H9 (cell line): ENCODE results near the gene SCN1B. TPM values are rescaled to one million over a fixed set of nuclear protein-coding genes. Genes with fewer than 3 reads are reported as not detected.

Experiments
- DNase-seq: peaks from one replicate; pipeline ENCODE4 v3.0.0-alpha.2; 2017
- H2AFZ ChIP-seq: one replicate; pipeline ENCODE4 v1.6.1; 2013; ENCODE audit warnings: mild to moderate bottlenecking, low read length, control low read depth, moderate library complexity
- H2AK5ac ChIP-seq: 2 replicates; pipeline ENCODE4 v1.6.1; 2013; ENCODE audit warnings: low read length, control low read depth, mixed read lengths; ENCODE audit not compliant: insufficient read length
- H2BK120ac ChIP-seq: one replicate; pipeline ENCODE4 v1.6.1; 2013; ENCODE audit warnings: low read depth, mild to moderate bottlenecking, low read length, control low read depth, inconsistent platforms; ENCODE audit not compliant: poor library complexity, severe bottlenecking
- H2BK12ac ChIP-seq: 2 replicates; pipeline ENCODE4 v1.6.1; 2013; ENCODE audit warnings: low read length, control low read depth, mixed read lengths, low read depth; ENCODE audit not compliant: insufficient read length
- H2BK15ac ChIP-seq: 2 replicates; pipeline ENCODE4 v1.6.1; 2013; ENCODE audit warnings: low read depth, low read length, control low read depth
- H2BK20ac ChIP-seq: one replicate; pipeline ENCODE4 v1.6.1; 2013; ENCODE audit warnings: low read depth, mild to moderate bottlenecking, low read length, control low read depth, inconsistent platforms; ENCODE audit not compliant: poor library complexity, severe bottlenecking
- H2BK5ac ChIP-seq: 2 replicates; pipeline ENCODE4 v1.6.1; 2013; ENCODE audit warnings: low read length, control low read depth, mixed read lengths; ENCODE audit not compliant: insufficient read length
- H3K14ac ChIP-seq: 2 replicates; pipeline ENCODE4 v1.6.1; 2013; ENCODE audit warnings: low read length, control low read depth; ENCODE audit not compliant: insufficient read depth
- H3K18ac ChIP-seq: 2 replicates; pipeline ENCODE4 v1.6.1; 2013; ENCODE audit warnings: low read depth, mild to moderate bottlenecking, mixed read lengths, low read length, control low read depth; ENCODE audit not compliant: insufficient read length
- H3K23ac ChIP-seq: 2 replicates; pipeline ENCODE4 v1.6.1; 2013; ENCODE audit warnings: low read length, control low read depth, mixed read lengths, low read depth; ENCODE audit not compliant: insufficient read length
- H3K23me2 ChIP-seq: 2 replicates; pipeline ENCODE4 v1.6.1; 2013; ENCODE audit warnings: low read depth, mild to moderate bottlenecking, mixed read lengths, low read length, control low read depth; ENCODE audit not compliant: insufficient read length, poor library complexity, severe bottlenecking
- H3K27ac ChIP-seq: 2 replicates; pipeline ENCODE4 v1.5.1; 2013; ENCODE audit warnings: low read length, control low read depth, mixed read lengths, low read depth; ENCODE audit not compliant: insufficient read length
- H3K27me3 ChIP-seq: 2 replicates; pipeline ENCODE4 v1.6.1; 2013; ENCODE audit warnings: low read length, control low read depth, inconsistent platforms; ENCODE audit not compliant: insufficient read depth
- H3K4ac ChIP-seq: 2 replicates; pipeline ENCODE4 v1.6.1; 2013; ENCODE audit warnings: low read depth, mild to moderate bottlenecking, control low read depth, inconsistent platforms, low read length, moderate library complexity
- H3K4me1 ChIP-seq: 2 replicates; pipeline ENCODE4 v1.6.1; 2013; ENCODE audit warnings: low read length, control low read depth, inconsistent platforms; ENCODE audit not compliant: insufficient read depth
- H3K4me2 ChIP-seq: 2 replicates; pipeline ENCODE4 v1.6.1; 2013; ENCODE audit warnings: low read length, control low read depth, mixed read lengths; ENCODE audit not compliant: insufficient read length, insufficient read depth
- H3K56ac ChIP-seq: 2 replicates; pipeline ENCODE4 v1.6.1; 2013; ENCODE audit warnings: low read depth, mild to moderate bottlenecking, mixed read lengths, low read length, control low read depth; ENCODE audit not compliant: insufficient read length
- H3K79me1 ChIP-seq: 2 replicates; pipeline ENCODE4 v1.6.1; 2013; ENCODE audit warnings: low read depth, mild to moderate bottlenecking, moderate library complexity, low read length, control low read depth, inconsistent platforms; ENCODE audit not compliant: insufficient read depth, poor library complexity, severe bottlenecking
- H3K79me2 ChIP-seq: 2 replicates; pipeline ENCODE4 v1.6.1; 2013; ENCODE audit warnings: low read length, control low read depth, inconsistent platforms; ENCODE audit not compliant: insufficient read depth
- H3K9ac ChIP-seq: 2 replicates; pipeline ENCODE4 v1.6.1; 2013; ENCODE audit warnings: low read length, control low read depth, mixed read lengths; ENCODE audit not compliant: insufficient read length; ENCODE audit errors: extremely low read depth
- H3K9me3 ChIP-seq: one replicate; pipeline ENCODE4 v1.6.1; 2013; ENCODE audit warnings: low read depth, low read length, inconsistent platforms; ENCODE audit not compliant: control insufficient read depth
- H3T11ph ChIP-seq: one replicate; pipeline ENCODE4 v1.6.1; 2013; ENCODE audit warnings: mild to moderate bottlenecking, low read length, control low read depth, inconsistent platforms
- H4K20me1 ChIP-seq: one replicate; pipeline ENCODE4 v1.6.1; 2013; ENCODE audit not compliant: control insufficient read depth, insufficient read length, insufficient read depth
- H4K5ac ChIP-seq: 2 replicates; pipeline ENCODE4 v1.6.1; 2013; ENCODE audit warnings: low read depth, mild to moderate bottlenecking, mixed read lengths, low read length, control low read depth; ENCODE audit not compliant: insufficient read length
- H4K8ac ChIP-seq: replicated peaks from 2 replicates; pipeline ENCODE4 v1.6.1; 2013; ENCODE audit warnings: low read length, control low read depth, mixed read lengths, low read depth; ENCODE audit not compliant: insufficient read length
- H4K91ac ChIP-seq: 2 replicates; pipeline ENCODE4 v1.6.1; 2013; ENCODE audit warnings: low read depth, mild to moderate bottlenecking, moderate library complexity, mixed read lengths, low read length, control low read depth; ENCODE audit not compliant: insufficient read length
- H3K27ac Mint-ChIP-seq, 3 experiments: 2 replicates in 2 of 3; 3 replicates in 1 of 3; pipeline ENCODE4 v1.8.0; 2020 to 2021; ENCODE audit warnings: mixed read lengths in 3 of 3, mild to moderate bottlenecking in 1 of 3, moderate library complexity in 1 of 3
- H3K27me3 Mint-ChIP-seq: 2 replicates; pipeline ENCODE4 v1.8.0; 2021; ENCODE audit warnings: low read depth, mild to moderate bottlenecking, moderate library complexity, mixed read lengths
- H3K36me3 Mint-ChIP-seq, 3 experiments: 2 replicates in 2 of 3; 3 replicates in 1 of 3; pipeline ENCODE4 v1.8.0; 2020 to 2021; ENCODE audit warnings: low read depth in 3 of 3, mixed read lengths in 3 of 3; ENCODE audit not compliant: insufficient read depth in 1 of 3
- H3K4me1 Mint-ChIP-seq, 2 experiments: 2 replicates each; pipeline ENCODE4 v1.8.0; 2020; ENCODE audit warnings: mixed read lengths in 2 of 2
- H3K4me3 Mint-ChIP-seq, 2 experiments: 2 replicates in 1 of 2; 3 replicates in 1 of 2; pipeline ENCODE4 v1.8.0; 2020 to 2021; ENCODE audit warnings: mild to moderate bottlenecking in 2 of 2, mixed read lengths in 2 of 2, moderate library complexity in 1 of 2
- H3K9me3 Mint-ChIP-seq, 2 experiments: 2 replicates in 1 of 2; 3 replicates in 1 of 2; pipeline ENCODE4 v1.8.0; 2020; ENCODE audit warnings: mild to moderate bottlenecking in 2 of 2, mixed read lengths in 2 of 2, moderate library complexity in 1 of 2
- WGBS: extraction: QIAGEN DNeasy Blood & Tissue Kit; methylation state at CpG from one replicate; pipeline ENCODE4 v1.1.7; 2013; ENCODE audit warnings: missing lambda C conversion rate, low lambda C conversion rate, mixed read lengths; ENCODE audit not compliant: insufficient read length; ENCODE audit errors: extremely low coverage; 5-methylcytosine and 5-hydroxymethylcytosine counted together
- total RNA-seq: library from RNA; stranded (reverse); gene quantifications from 2 replicates; pipeline ENCODE4 v1.2.1, GENCODE V29; 2021
- TF ChIP-seq, protein P1 (sequence below): fragments of 200-600 bp; sonication (generic); conservative IDR thresholded peaks from 3 replicates; pipeline ENCODE4 v1.8.0; 2021; ENCODE audit warnings: antibody characterized with exemption, mild to moderate bottlenecking

The SCN1B gene
- total RNA-seq, 1 experiment from 2014 or later: 3.8 TPM

DNA sequence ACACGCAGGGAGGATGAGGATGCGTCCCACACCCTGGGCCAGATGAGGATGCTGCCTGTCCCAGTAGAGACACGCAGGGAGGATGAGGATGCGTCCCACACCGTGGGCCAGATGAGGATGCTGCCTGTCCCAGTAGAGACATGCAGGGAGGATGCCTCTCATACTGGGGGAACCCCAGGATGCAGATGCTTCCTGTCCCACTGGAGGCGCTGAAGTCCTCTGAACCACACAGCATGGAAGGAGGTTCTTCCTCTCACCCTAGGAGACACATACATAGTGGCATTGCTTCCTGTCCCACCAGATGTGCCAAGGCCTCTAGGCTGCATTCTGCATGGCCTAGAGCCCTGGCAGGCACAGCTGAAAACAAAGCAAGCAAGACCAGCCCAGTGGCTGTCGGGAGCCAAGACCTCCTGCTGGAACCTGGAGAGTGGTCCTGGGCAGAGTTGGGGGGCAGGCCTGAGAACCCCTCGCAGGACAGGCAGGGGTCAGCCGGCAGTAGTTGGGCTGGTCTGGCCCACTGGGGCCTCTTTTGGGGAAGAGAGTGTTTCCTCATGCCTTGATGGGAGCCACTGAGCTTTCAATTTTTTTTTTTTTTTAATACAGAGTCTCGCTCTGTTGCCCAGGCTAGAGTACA, 15.5 kb downstream of the SCN1B start:
- H3K56ac ChIP-seq: no peak overlapping the region
- no peak overlapping the region for H3T11ph ChIP-seq
- no peak overlapping the region for H2AFZ ChIP-seq
- no peak overlapping the region for H3K14ac ChIP-seq
- no peak overlapping the region for H4K91ac ChIP-seq
- H3K18ac ChIP-seq: no peak overlapping the region
- no peak overlapping the region for H2BK12ac ChIP-seq
- H3K27me3 ChIP-seq: no peaks in the 10 kb centered on the region
- H2BK20ac ChIP-seq: no peak overlapping the region
- H2AK5ac ChIP-seq: no peak overlapping the region
- no peak overlapping the region for H3K23ac ChIP-seq
- TF ChIP-seq, protein P1, sequence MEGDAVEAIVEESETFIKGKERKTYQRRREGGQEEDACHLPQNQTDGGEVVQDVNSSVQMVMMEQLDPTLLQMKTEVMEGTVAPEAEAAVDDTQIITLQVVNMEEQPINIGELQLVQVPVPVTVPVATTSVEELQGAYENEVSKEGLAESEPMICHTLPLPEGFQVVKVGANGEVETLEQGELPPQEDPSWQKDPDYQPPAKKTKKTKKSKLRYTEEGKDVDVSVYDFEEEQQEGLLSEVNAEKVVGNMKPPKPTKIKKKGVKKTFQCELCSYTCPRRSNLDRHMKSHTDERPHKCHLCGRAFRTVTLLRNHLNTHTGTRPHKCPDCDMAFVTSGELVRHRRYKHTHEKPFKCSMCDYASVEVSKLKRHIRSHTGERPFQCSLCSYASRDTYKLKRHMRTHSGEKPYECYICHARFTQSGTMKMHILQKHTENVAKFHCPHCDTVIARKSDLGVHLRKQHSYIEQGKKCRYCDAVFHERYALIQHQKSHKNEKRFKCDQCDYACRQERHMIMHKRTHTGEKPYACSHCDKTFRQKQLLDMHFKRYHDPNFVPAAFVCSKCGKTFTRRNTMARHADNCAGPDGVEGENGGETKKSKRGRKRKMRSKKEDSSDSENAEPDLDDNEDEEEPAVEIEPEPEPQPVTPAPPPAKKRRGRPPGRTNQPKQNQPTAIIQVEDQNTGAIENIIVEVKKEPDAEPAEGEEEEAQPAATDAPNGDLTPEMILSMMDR: peak; percentile 59
- H3K4me2 ChIP-seq: no peak overlapping the region
- H3K4ac ChIP-seq: no peak overlapping the region
- no peaks in the 10 kb centered on the region for H3K79me2 ChIP-seq
- Mint-ChIP-seq H3K27ac (peak overlapping the region in 2 of 3 experiments; percentile 75 to 91; a peak in 2 of 7 replicates), H3K9me3 (no peaks in the 10 kb centered on the region), H3K4me1 (peaks cover 35 to 43% of the 10 kb centered on the region in 2 experiments), H3K4me3 (no peak overlapping the region), H3K27me3 (peaks cover 2% of the 10 kb centered on the region), H3K36me3 (peaks cover 4 to 6% (median 5%) of the 10 kb centered on the region in 3 experiments; a peak in 5 of 7 replicates)
- DNase-seq: peak; percentile 73
- no peaks in the 10 kb centered on the region for H3K9me3 ChIP-seq
- H4K20me1 ChIP-seq: peaks cover 4% of the 10 kb centered on the region
- WGBS: no CpG with 5 or more reads among the region's 10 CpGs
- no peak overlapping the region for H2BK5ac ChIP-seq
- H4K8ac ChIP-seq: no peak overlapping the region
- H3K27ac ChIP-seq: no peak overlapping the region
- H2BK15ac ChIP-seq: no peak overlapping the region
- H3K23me2 ChIP-seq: peaks cover 10% of the 10 kb centered on the region
- H3K79me1 ChIP-seq: no peaks in the 10 kb centered on the region
- H2BK120ac ChIP-seq: no peak overlapping the region
- H3K9ac ChIP-seq: no peak overlapping the region
- no peak overlapping the region for H4K5ac ChIP-seq
- peaks cover 5% of the 10 kb centered on the region; the same call in 1 of the 2 replicates for H3K4me1 ChIP-seq
